KG1 (cell line): ENCODE data around the gene UGGT2.
"Not testable (repeated sequence)": the region's sequence is repeated elsewhere in the genome, so short reads cannot be mapped to it uniquely, and the experiment has no call there.

Experiments used
- DNase-seq: peaks from one replicate; lab custom pipeline; 2025; lab: John Stamatoyannopoulos, UW

Gene UGGT2

DNA sequence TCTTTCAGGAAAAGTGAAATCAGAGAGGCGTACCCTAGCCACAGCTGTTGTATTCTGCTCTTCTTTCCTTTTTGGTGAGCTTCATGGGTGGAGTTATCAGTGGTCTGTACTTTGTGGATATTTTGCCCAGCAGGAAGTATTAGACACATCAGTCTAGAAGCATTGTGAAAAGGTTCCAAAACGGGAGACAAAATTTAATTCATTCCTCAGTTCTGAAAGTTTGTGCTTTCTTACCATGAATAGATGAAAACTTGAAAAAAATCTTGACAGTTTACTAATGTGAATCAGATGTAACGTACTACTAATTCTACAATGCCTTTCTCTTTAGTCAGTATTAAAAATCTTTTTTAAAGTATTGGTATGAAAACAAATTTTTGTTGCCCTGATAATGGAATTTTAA, 259.4 kb downstream of the UGGT2 start:
- no peak for DNase-seq

GRCh38 chr13:95793018-95793555, 260.1 kb downstream of the UGGT2 start:
- DNase-seq: no peak

DNA sequence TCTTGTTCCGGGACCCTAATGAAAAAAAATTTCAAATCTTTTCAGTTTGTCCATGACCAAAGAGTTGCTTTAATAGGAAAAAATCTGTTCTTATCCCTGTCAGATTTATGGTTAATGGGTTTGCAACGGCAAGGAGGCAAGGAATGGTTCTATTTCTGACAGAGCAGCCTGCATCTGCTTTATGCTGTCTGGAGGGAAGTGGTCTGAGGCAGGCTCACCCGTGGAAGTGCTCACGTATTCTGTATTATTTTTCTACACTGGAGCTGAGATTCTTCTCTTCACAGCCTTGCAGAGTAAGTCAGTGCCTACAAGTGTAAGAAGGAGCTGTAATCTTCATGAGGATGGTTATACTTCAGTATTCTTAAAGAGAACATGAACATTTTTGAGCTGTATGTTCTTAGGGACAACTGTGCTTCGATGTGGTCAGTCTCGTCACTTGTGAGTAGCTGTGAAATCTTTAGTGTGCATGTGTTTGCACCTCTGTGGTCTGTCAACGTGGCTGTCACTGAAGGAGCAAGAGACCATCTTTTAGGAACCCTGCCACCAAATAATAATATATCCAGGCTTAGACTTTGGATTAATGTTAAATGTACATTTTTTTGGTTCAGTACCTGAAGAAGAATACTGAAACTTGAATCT, 262.0 kb downstream of the UGGT2 start:
- DNase-seq: no peak

DNA sequence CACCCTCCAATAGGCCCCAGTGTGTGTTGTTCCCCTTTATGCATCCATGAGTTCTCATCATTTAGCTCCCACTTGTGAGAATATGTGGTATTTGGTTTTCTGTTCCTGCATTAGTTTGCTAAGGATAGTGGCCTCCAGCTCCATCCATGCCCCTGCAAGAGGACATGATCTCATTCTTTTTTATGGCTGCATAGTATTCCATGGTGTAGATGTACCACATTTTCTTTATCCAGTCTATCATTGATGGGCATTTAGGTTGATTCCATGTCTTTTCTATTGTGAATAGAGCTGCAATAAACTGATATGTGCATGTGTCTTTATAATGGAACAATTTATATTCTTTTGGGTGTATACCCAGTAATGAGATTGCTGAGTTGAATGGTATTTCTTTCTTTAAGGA, 263.9 kb downstream of the UGGT2 start:
- DNase-seq: not testable (repeated sequence)

DNA sequence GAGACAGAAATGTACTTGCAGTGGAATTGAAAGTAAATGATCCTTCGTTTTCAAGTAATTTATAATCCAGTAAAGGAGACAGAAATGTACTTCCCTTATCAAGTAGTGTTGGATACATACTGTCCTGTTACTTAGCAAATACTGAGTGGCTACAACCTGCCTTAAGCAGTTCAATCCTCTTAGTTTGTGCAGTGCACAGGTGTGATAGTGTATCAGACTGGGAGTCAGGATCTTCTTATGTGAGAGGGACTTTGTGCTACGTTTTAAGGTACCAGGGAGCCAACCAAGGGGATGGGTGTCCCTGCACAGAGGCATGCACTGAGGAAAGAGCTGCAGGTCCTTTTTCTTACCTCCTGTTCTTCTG, 265.1 kb downstream of the UGGT2 start:
- DNase-seq: no peak

DNA sequence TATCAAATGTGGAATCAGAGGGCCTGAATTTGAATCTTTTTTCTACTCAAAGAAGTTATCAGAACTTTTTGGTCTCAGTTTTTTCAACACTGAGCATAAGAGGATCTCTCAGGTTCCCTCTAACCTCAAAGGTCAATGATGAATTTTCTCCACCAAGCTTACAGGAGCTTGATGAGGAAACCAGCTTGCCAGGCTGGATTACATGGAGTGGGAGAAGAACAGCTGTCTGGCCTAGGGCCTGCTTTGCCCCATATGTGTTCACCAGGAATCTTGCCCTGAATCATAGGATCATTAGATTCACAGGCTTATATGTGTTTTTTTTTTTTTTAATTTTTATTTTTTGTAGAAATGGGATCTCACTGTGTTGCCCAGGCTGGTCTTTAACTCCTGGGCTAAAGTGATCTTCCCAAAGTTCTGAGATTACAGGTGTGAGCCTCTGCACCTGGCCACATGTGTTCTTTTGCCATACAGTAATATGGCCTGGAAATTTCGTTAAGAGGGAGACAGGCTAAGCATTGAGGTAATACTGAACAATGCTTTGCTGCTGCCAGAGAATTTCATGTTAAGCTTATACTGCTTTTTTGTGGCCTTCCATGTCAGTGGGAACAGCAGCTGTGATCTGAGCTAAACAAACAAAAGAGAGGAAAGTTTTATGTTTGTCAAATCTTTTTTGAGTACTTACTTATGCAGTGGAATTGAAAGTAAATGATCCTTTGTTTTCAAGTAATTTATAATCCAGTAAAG, 265.7 kb downstream of the UGGT2 start:
- no peak for DNase-seq

GRCh38 chr13:95784900-95785290, 268.3 kb downstream of the UGGT2 start:
- no peak for DNase-seq

GRCh38 chr13:95784161-95784899, 268.9 kb downstream of the UGGT2 start:
- no peak for DNase-seq

DNA sequence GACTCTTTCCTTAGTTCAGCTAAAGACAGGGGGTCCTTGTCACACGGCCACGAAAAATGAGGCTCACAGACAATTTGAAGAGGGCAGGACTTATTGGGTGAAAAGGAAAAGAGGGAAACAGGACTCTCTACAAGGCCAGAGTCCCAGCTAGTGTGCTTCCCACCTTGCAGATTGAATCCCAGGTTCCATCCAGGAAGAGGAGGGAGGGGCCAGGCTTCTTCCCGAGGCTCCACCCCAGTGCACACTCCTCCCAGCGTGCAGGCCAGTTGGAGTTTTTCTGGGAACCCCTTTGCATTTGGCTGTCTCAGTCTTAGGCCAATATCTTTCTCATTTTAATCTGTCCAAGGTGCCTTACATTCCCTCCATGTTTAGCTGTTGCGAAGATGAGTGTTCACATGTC, 269.5 kb downstream of the UGGT2 start:
- DNase-seq: no peak

DNA sequence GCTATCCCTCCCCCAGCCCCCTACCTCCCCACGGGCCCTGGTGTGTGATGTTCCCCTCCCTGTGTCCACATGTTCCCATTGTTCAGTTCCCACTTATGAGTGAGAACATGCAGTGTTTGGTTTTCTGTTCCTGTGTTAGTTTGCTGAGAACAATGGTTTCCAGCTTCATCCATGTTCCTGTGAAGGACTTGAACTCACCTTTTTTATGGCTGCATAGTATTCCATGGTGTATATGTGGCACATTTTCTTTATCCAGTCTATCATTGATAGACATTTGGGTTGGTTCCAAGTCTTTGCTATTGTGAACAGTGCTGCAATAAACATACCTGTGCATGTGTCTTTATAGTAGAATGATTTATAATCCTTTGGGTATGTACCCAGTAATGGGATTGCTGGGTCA, 271.3 kb downstream of the UGGT2 start:
- DNase-seq: not testable (repeated sequence)

DNA sequence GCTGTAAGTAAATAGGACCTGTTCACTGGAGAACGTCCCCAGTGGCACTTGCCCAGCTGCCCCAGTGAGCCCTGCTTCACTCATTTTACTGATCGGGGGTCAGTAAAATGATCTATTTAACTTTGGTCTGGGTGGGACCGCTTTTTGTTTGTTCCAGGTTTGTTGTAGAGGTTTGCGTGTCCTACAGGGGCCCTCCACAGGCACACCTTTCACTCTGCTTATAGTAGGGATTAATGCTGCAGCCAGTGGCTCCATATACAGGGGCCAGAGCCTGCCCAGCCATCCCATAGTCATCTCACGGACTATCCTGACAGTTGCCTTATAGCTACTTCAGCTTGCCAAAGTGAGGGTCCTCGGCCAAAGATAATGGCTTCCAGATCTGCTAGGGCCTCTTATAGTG, 272.2 kb downstream of the UGGT2 start:
- DNase-seq: no peak

DNA sequence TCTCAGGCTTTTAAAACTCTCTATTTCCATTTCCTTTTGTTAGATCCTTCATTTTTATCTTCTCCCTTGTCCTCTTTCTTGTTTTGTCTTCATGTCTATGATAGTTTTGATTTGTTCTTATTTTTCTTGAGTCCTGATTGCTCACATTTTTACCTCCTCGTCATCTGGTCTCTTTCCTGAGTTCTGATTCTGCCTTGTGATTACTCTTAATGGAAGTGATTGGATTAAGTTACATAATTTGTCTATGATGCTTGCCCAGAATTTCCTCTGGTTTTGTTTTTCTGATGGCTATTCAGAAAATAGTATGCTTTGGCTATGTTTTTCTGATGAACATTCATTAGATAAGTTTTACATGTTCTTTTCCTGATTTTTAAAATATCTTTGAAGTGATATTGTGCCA, 273.7 kb downstream of the UGGT2 start:
- DNase-seq: no peak

- DNase-seq: no peak
Measured at GRCh38 chr13:95771905-95772304, 281.3 kb downstream of the UGGT2 start.

DNA sequence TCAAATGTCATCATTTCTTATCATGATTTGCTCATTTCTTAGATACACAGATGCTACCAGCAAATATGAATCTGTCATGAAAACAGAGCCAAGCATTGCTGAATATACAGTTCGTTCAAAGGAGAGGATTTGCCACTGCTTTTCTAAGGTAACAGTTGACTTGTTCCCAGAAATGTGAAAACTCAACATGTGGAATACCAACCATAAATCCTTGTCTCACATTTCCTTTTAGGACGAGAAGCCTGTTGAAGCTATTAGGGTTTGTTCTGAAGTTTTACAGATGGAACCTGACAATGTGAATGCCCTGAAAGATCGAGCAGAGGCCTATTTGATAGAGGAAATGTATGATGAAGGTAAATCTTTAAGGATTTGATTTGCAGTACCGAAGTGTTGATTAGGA, 289.6 kb downstream of the UGGT2 start:
- no peak for DNase-seq

GRCh38 chr13:95762626-95763025, 290.6 kb downstream of the UGGT2 start:
- not testable (repeated sequence) for DNase-seq

- DNase-seq: no peak
Measured at GRCh38 chr13:95756072-95756471, 297.1 kb downstream of the UGGT2 start.

DNA sequence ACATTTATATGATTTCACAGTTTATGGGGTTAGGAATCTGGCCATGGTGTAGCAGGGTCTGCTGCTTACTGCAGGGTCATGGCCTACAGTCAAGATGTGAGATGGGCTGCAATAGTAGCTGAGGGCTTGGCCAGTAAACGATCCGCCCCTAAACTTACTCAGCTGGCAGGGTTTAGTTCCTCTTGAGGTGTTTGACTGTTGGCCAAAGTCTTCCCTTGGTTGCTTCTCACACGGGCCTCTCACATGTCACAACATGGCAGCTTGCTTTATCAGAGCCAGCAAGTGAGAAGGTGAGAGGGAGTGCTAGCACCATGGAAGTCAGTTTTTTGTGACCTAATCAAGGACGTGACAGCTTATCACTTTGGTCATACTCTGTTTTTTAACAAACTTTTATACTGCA, 299.1 kb downstream of the UGGT2 start:
- no peak for DNase-seq

DNA sequence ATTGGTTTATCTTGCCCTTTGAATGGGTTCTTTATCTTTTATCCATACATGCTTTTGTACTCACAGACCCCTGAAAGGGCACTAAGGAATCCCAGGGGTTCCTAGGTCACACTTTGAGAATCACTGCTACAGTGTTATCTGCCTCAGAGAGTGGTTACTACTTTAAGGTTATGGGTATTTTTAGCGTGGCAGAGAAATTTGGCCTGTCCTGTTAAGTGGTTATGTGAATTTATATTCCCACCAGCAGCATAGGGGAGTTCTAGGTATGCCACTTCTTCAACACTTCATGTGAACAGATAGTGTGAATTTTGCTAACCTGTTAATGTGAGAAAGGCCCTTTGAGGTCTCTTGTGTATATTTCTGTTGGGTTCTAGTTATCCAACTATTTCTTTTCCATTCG, 300.5 kb downstream of the UGGT2 start:
- DNase-seq: no peak
